ENCODE results near the gene OR6M1.

Gene OR6M1, protein sequence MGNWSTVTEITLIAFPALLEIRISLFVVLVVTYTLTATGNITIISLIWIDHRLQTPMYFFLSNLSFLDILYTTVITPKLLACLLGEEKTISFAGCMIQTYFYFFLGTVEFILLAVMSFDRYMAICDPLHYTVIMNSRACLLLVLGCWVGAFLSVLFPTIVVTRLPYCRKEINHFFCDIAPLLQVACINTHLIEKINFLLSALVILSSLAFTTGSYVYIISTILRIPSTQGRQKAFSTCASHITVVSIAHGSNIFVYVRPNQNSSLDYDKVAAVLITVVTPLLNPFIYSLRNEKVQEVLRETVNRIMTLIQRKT

DNA sequence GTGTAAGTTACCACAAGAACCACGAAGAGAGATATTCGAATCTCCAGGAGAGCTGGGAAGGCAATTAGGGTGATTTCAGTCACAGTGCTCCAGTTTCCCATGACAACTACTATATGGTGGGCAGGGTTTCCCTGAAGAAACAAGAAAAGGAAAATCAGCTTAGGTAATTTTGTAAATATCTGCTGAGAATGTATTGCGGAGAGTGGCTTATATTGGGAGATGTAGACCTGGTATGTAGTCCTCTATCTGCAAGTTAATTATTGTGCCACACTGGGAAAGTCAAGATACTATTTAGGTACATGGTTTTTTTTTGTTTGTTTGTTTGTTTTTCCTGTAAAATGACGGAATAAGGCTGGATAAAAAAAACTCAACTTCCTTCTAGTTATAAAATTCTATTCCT lies at the start of gene OR6M1:
TSS of gene OR6M1 (minus strand) at position 101 of the 400 bp plus-strand sequence. CDS start at position 101, 0 bp downstream.
- ChIA-PET POLR2A (no interaction called here), CTCF (no interaction called here)
- no peak for DNase-seq (ENCODE audit: extremely low spot score)
- TF ChIP-seq ELF4 (IDR thresholded peaks at IDR 0.05) (no peak), SP1 (IDR thresholded peaks at IDR 0.05) (no peak), NFRKB (IDR thresholded peaks at IDR 0.05) (no peak), L3MBTL2 (conservative IDR thresholded peaks at IDR 0.05) (no peak), BHLHE40 (IDR thresholded peaks at IDR 0.05; ENCODE audit: borderline replicate concordance) (no peak), HDGF (IDR thresholded peaks at IDR 0.05; ENCODE audit: borderline replicate concordance) (no peak), ZNF384 (IDR thresholded peaks at IDR 0.05) (no peak), LEF1 (IDR thresholded peaks at IDR 0.05; ENCODE audit: borderline replicate concordance) (no peak)

DNA sequence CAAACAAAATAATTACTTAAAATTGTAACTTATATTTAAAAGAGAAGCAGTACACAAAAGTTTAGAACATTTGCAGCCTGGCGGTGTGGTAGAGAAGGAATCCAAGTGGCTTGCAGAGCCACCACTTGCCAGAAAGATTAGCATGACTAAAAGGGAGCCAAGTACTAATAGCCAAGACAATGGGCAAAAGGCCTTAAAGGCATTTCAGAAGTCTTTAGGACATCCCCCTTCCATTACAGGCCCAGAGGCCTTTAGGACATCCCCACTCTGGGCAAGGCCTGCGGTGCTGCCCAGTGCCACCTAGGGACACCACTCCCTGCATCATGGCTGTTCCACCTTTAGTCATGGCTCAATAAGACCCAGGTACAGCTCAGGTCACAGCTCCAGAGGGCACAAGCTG lies 46.9 kb upstream of the OR6M1 start:
- DNase-seq (ENCODE audit: extremely low spot score): no peak
- no peak for TF ChIP-seq SP1 (IDR thresholded peaks at IDR 0.05)
- TF ChIP-seq NFRKB (IDR thresholded peaks at IDR 0.05): no peak
- TF ChIP-seq BHLHE40 (IDR thresholded peaks at IDR 0.05; ENCODE audit: borderline replicate concordance): no peak
- TF ChIP-seq, protein P1, sequence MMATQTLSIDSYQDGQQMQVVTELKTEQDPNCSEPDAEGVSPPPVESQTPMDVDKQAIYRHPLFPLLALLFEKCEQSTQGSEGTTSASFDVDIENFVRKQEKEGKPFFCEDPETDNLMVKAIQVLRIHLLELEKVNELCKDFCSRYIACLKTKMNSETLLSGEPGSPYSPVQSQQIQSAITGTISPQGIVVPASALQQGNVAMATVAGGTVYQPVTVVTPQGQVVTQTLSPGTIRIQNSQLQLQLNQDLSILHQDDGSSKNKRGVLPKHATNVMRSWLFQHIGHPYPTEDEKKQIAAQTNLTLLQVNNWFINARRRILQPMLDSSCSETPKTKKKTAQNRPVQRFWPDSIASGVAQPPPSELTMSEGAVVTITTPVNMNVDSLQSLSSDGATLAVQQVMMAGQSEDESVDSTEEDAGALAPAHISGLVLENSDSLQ (IDR thresholded peaks at IDR 0.05): no peak
- TF ChIP-seq LEF1 (IDR thresholded peaks at IDR 0.05; ENCODE audit: borderline replicate concordance): no peak
- ChIA-PET POLR2A (no interaction called here), CTCF (no interaction called here)

DNA sequence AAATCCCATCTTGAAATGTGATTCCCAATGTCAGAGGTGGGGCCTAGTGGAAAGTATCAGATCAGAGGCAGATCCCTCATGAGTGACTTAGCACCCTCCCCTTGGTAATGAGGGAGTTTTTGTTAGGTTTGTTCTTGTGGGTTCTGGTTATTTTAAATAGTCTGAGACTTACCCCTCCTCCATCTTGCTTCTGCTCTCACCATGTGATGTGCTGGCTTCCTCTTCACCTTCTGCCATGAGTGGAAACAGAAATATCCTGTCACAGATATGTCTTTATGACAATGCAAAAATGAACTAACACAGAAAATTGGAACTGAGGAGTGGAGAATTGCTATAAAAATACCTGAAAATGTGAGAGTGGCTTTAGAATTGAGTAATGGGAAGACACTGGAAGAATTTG lies 46.2 kb upstream of the OR6M1 start:
- ChIA-PET POLR2A (no interaction called here), CTCF (no interaction called here)
- DNase-seq (ENCODE audit: extremely low spot score): no peak
- TF ChIP-seq FOXK2 (IDR thresholded peaks at IDR 0.05) (no peak), FOXM1 (IDR thresholded peaks at IDR 0.05; ENCODE audit: borderline replicate concordance) (no peak), LEF1 (IDR thresholded peaks at IDR 0.05; ENCODE audit: borderline replicate concordance) (no peak), HDGF (IDR thresholded peaks at IDR 0.05; ENCODE audit: borderline replicate concordance) (no peak), SUZ12 (IDR thresholded peaks at IDR 0.05) (no peak), SP1 (IDR thresholded peaks at IDR 0.05) (no peak), NFRKB (IDR thresholded peaks at IDR 0.05) (no peak), ZNF384 (IDR thresholded peaks at IDR 0.05) (no peak), TARDBP (IDR thresholded peaks at IDR 0.05) (no peak), ELF4 (IDR thresholded peaks at IDR 0.05) (no peak), ARNT (IDR thresholded peaks at IDR 0.05) (no peak), L3MBTL2 (conservative IDR thresholded peaks at IDR 0.05) (no peak), BHLHE40 (IDR thresholded peaks at IDR 0.05; ENCODE audit: borderline replicate concordance) (no peak), FOXA1 (IDR thresholded peaks at IDR 0.05) (no peak), CTBP1 (IDR thresholded peaks at IDR 0.05; ENCODE audit: borderline replicate concordance) (no peak)
- TF ChIP-seq, protein P1 (IDR thresholded peaks at IDR 0.05): no peak

DNA sequence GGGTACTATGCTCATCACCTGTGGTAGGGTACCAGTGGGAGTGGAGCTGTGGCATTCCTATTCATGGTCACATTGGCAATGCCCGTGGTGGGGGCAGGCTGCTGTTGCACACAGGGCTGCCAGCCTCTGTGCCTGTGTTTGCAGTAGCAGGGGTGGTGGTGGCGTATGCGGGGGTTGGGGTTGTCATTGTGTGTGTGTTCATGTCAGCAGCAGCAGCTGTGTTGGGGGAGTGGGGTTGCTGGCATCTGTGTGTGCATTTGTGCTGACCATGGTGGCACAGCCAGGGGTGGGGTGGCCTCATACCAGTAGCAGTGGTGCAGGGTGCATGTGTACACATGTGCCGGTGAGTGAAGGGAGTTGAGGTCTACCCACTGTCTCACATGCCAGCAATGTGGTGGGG lies 45.0 kb upstream of the OR6M1 start:
- DNase-seq (ENCODE audit: extremely low spot score): no peak
- TF ChIP-seq ARNT (IDR thresholded peaks at IDR 0.05) (no peak), NFRKB (IDR thresholded peaks at IDR 0.05) (no peak), FOXA1 (IDR thresholded peaks at IDR 0.05) (no peak), TARDBP (IDR thresholded peaks at IDR 0.05) (no peak), HDGF (IDR thresholded peaks at IDR 0.05; ENCODE audit: borderline replicate concordance) (no peak), ZNF384 (IDR thresholded peaks at IDR 0.05) (no peak)
- TF ChIP-seq, protein P1 (IDR thresholded peaks at IDR 0.05): no peak
- ChIA-PET CTCF (no interaction called here), POLR2A (no interaction called here)

DNA sequence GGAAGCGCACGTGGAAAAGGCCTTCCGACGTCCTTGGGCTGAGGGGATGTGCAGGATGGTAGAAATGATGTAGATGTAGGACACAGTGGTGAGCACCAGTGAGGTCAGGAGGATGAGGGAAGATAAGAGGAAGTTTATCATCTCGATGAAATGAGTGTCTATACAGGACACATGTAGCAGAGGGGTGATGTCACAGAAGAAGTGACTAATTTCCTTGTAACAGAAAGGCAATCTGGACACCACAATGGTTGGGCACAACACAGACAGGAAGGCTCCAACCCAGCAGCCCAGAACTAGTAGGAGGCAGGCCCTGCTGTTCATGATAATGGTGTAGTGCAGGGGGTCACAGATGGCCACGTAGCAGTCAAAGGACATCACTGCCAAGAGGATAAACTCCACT lies 35.0 kb upstream of the OR6M1 start:
- no peak for DNase-seq (ENCODE audit: extremely low spot score)
- ChIA-PET CTCF (no interaction called here), POLR2A (no interaction called here)
- no peak for TF ChIP-seq NFRKB (IDR thresholded peaks at IDR 0.05)
- TF ChIP-seq LEF1 (IDR thresholded peaks at IDR 0.05; ENCODE audit: borderline replicate concordance): no peak

DNA sequence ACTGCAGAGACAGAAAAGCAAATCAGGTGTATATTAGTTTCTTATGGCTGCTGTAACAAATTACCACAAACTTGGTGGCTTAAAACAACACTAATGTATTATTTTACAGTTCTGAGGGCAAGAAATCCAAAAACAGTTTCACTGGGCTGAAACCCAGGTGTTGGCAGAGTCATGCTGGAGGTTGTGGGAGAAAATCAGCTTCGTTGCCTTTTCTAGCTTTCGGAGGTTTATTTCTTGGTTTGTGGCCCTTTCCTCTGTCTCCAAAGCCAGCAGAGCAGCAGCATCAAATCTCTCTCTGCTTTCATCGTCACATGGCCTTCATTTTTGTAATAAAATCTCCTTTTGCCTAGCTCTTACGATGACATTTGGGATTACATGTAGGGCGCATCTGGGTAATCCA lies 33.0 kb upstream of the OR6M1 start:
- ChIA-PET CTCF (no interaction called here), POLR2A (no interaction called here)
- TF ChIP-seq BHLHE40 (IDR thresholded peaks at IDR 0.05; ENCODE audit: borderline replicate concordance) (no peak), FOXA1 (IDR thresholded peaks at IDR 0.05) (no peak), HDGF (IDR thresholded peaks at IDR 0.05; ENCODE audit: borderline replicate concordance) (no peak), SP1 (IDR thresholded peaks at IDR 0.05) (no peak), LEF1 (IDR thresholded peaks at IDR 0.05; ENCODE audit: borderline replicate concordance) (no peak), ZNF384 (IDR thresholded peaks at IDR 0.05) (no peak), ELF4 (IDR thresholded peaks at IDR 0.05) (no peak), SUZ12 (IDR thresholded peaks at IDR 0.05) (no peak), L3MBTL2 (conservative IDR thresholded peaks at IDR 0.05) (no peak), TARDBP (IDR thresholded peaks at IDR 0.05) (no peak), CTBP1 (IDR thresholded peaks at IDR 0.05; ENCODE audit: borderline replicate concordance) (no peak), FOXM1 (IDR thresholded peaks at IDR 0.05; ENCODE audit: borderline replicate concordance) (no peak), FOXK2 (IDR thresholded peaks at IDR 0.05) (no peak), NFRKB (IDR thresholded peaks at IDR 0.05) (no peak)
- TF ChIP-seq, protein P1 (IDR thresholded peaks at IDR 0.05): no peak
- DNase-seq (ENCODE audit: extremely low spot score): no peak

All from HEK293T (cell line).